Measurements from ENCODE around the gene MAML3.

Gene MAML3

GRCh38 chr4:139740121-139740520 is 413.9 kb downstream of the MAML3 start:
- no peak for DNase-seq

GRCh38 chr4:139738846-139739613 is 415.0 kb downstream of the MAML3 start:
- DNase-seq, result no peak

GRCh38 chr4:139736661-139737060 is 417.3 kb downstream of the MAML3 start:
- no peak for DNase-seq

GRCh38 chr4:139736274-139736660 is 417.7 kb downstream of the MAML3 start:
- no peak for DNase-seq

GRCh38 chr4:139735381-139736273 is 418.4 kb downstream of the MAML3 start:
- DNase-seq, result peak; percentile 50

GRCh38 chr4:139734875-139735380 is 419.1 kb downstream of the MAML3 start:
- peak; percentile 88 for DNase-seq

GRCh38 chr4:139734201-139734874 is 419.6 kb downstream of the MAML3 start:
- DNase-seq, result peak; percentile 49

- peak; percentile 50 for DNase-seq
Observed at GRCh38 chr4:139732991-139733570, 420.9 kb downstream of the MAML3 start.

- DNase-seq, result no peak
Observed at GRCh38 chr4:139728840-139729239, 425.1 kb downstream of the MAML3 start.

GRCh38 chr4:139728146-139728545 is 425.8 kb downstream of the MAML3 start:
- DNase-seq, result no peak

GRCh38 chr4:139726615-139727014 is 427.4 kb downstream of the MAML3 start:
- no peak for DNase-seq

GRCh38 chr4:139725236-139725635 is 428.7 kb downstream of the MAML3 start:
- no peak for DNase-seq

GRCh38 chr4:139721789-139722188 is 432.2 kb downstream of the MAML3 start:
- no peak for DNase-seq

GRCh38 chr4:139720806-139721205 is 433.2 kb downstream of the MAML3 start:
- DNase-seq, result no peak

- no peak for DNase-seq
Observed at GRCh38 chr4:139719381-139720101, 434.4 kb downstream of the MAML3 start.

- no peak for DNase-seq
Observed at GRCh38 chr4:139718833-139719232, 435.2 kb downstream of the MAML3 start.

- no peak for DNase-seq
Observed at GRCh38 chr4:139718358-139718757, 435.6 kb downstream of the MAML3 start.

- DNase-seq, result no peak
Observed at GRCh38 chr4:139715746-139716391, 438.1 kb downstream of the MAML3 start.

- DNase-seq, result no peak
Observed at GRCh38 chr4:139712882-139713281, 441.1 kb downstream of the MAML3 start.

GRCh38 chr4:139711461-139711860 is 442.5 kb downstream of the MAML3 start:
- DNase-seq, result no peak

- no peak for DNase-seq
Observed at GRCh38 chr4:139710073-139710472, 443.9 kb downstream of the MAML3 start.

- no peak for DNase-seq
Observed at GRCh38 chr4:139709660-139710059, 444.3 kb downstream of the MAML3 start.

Data from hematopoietic multipotent progenitor cell treated with erythropoietin and hydrocortisone succinate and interleukin-3 and kit ligand, for 4 days (in vitro differentiated cells).